Uterus (tissue), 2 donors: ENCODE results near the gene TUBB6.

ENCODE experiments used
- POLR2A ChIP-seq, 2 donors: fragments of 450-650 bp; IDR thresholded peaks; one replicate each; pipeline ENCODE4 v1.6.1; 2016; ENCODE audit warnings: antibody characterized with exemption in 2 of 2, mild to moderate bottlenecking in 1 of 2, moderate library complexity in 1 of 2
- TF ChIP-seq, protein P1 (sequence below), 4 experiments: fragments of 200-600 bp in 2 of 4; fragments of 450-650 bp in 2 of 4; sonication (generic) in 2 of 4; IDR thresholded peaks; one replicate each; pipeline ENCODE4 v1.5.1; 2016 to 2019; ENCODE audit warnings: antibody characterized with exemption in 4 of 4, mild to moderate bottlenecking in 2 of 4, moderate library complexity in 1 of 4

DNA sequence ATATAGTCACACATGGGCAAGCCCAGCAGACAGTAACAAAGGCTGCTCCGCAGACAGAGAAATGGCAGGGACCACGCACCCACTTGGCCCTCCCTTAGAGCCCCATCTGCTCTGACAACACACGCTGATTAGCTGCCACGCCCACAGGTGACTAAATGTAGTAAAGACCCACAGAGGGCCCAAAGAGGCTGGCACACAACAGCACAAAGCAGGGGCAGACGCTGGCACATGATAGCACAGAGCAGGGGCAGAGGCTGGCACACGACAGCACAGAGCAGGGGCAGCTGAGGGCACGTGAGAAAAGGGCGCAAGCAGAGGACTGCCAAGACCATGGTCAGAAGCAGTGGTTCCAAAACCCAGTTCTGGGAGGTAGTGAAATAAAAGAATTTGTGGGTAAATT is 58.3 kb downstream of the TUBB6 start:
- TF ChIP-seq, protein P1, sequence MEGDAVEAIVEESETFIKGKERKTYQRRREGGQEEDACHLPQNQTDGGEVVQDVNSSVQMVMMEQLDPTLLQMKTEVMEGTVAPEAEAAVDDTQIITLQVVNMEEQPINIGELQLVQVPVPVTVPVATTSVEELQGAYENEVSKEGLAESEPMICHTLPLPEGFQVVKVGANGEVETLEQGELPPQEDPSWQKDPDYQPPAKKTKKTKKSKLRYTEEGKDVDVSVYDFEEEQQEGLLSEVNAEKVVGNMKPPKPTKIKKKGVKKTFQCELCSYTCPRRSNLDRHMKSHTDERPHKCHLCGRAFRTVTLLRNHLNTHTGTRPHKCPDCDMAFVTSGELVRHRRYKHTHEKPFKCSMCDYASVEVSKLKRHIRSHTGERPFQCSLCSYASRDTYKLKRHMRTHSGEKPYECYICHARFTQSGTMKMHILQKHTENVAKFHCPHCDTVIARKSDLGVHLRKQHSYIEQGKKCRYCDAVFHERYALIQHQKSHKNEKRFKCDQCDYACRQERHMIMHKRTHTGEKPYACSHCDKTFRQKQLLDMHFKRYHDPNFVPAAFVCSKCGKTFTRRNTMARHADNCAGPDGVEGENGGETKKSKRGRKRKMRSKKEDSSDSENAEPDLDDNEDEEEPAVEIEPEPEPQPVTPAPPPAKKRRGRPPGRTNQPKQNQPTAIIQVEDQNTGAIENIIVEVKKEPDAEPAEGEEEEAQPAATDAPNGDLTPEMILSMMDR (IDR thresholded peaks at IDR 0.05), result no peak
- TF ChIP-seq POLR2A (IDR thresholded peaks at IDR 0.05), result no peak
